ENCODE data around the gene KCND3.

Gene KCND3

DNA sequence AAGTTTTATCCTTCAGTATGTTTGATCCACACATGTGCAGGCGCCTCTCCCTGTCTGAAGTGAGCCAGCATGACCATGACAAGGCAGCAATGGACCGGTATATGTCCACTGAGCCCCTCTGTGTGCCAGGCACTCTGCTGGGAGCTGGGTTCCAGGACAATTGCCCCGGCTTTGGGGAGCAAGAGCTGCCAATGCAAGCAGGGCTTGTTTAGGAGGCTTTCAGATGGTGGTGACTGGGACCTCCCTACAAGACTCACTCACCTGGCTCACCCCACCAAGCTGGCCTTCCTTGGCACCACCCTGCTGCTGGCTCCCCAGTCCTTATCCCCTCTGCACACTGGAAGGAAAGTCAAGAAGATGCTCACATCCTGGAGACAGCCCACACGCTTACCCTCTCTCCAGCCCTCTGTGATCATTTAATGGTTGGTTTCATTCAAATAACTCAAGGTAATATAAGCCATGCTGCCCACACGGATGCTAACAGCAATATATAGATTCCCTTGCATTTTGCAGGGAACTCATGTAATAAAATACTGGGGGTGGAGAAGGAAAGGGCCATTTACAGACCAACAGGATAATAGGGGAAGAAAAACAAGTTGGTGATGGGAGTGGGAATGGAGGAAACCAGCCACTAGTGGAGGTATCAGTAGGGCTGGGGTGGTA lies 23.6 kb downstream of the KCND3 start:
- Histone ChIP-seq H3K9me3 (no peaks in the 10 kb centered on the region), H3K27ac (no peak overlapping the region), H3K4me1 (peaks cover 0 to 28% (median 5%) of the 10 kb centered on the region in 4 donors), H3K36me3 (no peaks in the 10 kb centered on the region), H3K4me3 (no peak overlapping the region), H3K27me3 (no peaks in the 10 kb centered on the region)
- intact Hi-C loops (cut with DNase I; ENCODE audit: low total_unique reads), result no loop called here
- no peak for DNase-seq
- TF ChIP-seq, protein P1, sequence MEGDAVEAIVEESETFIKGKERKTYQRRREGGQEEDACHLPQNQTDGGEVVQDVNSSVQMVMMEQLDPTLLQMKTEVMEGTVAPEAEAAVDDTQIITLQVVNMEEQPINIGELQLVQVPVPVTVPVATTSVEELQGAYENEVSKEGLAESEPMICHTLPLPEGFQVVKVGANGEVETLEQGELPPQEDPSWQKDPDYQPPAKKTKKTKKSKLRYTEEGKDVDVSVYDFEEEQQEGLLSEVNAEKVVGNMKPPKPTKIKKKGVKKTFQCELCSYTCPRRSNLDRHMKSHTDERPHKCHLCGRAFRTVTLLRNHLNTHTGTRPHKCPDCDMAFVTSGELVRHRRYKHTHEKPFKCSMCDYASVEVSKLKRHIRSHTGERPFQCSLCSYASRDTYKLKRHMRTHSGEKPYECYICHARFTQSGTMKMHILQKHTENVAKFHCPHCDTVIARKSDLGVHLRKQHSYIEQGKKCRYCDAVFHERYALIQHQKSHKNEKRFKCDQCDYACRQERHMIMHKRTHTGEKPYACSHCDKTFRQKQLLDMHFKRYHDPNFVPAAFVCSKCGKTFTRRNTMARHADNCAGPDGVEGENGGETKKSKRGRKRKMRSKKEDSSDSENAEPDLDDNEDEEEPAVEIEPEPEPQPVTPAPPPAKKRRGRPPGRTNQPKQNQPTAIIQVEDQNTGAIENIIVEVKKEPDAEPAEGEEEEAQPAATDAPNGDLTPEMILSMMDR (IDR thresholded peaks at IDR 0.05), result no peak

DNA sequence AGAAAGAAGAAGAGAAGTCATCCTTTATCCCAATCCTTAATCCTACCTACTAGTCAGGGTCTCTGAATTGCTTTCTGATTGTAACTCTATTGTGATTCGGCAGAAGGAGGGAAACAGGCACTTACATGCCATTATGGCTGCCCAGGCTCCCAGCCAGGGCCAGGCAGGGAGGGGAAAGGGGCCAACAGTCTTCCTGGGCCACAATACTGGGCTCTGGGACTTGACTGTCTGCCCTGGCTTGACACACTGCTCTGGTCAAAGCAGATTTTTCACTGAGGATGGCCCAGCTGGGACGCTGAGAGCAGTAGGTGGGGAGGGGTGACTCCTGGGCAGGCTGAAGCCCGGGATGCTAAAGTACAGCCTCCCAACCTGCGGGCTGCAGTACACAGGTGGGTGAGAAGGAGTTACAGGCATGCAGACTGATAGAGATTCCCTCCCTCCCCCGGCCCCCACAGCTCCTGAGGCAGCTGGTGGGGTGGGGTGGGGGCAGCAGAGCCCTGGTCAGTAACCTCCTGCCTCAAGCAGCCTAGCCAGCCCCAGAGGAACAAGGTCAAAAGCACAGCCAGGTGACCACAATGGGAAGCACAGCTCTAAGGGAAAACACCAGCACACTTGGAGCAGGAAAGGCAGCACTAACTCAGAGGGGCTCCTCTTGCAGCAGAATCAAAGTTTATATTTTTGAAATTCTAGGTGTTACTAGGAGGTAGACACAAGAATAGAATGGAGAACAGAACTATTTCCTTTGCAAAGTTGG lies 25.3 kb downstream of the KCND3 start:
- no peaks in the 10 kb centered on the region for H3K27me3 ChIP-seq
- H3K27ac ChIP-seq, result no peak overlapping the region
- H3K4me1 ChIP-seq, result peaks cover 0 to 28% (median 5%) of the 10 kb centered on the region in 4 donors

DNA sequence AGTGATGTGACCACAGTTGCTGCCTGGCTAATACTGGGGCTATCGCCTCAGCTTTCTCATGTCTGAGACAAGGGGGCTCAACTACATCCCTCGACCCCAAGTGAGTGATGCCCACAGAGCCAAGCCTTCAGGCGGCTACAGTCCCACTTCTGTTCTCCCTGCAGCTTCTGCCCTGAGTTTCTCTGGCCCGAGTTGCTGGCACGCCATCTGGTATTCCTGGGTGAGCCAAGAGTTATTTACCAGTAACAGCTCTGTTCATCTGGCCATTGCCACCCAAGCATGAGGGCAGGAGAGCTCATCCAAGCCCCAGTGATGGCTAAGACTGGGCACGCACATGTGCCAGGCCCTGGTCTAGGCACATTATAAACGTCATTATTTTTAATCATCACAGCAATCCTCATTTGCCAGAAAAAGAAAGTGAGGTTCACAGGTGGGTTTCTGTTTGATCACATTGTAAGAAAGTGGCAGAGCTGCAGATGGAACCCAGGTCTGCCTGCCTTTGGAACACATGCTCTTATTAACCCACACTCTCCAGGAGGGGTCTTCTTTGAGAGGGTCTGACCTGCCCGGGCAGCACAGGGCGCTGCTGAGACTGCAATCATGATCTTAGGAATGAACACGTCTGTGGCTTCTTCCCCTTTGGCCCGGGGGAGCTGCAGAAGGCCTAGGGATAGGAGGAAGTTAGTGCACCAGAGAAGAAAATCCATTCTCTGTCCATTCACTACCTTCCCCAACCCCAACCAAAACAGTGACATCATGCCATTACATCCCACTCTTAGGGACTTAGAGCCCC lies 27.5 kb downstream of the KCND3 start:
- Histone ChIP-seq H3K4me1 (peaks cover 0 to 7% (median 1%) of the 10 kb centered on the region in 4 donors), H3K4me3 (no peak overlapping the region), H3K36me3 (no peaks in the 10 kb centered on the region), H3K27me3 (no peaks in the 10 kb centered on the region), H3K27ac (no peak overlapping the region), H3K9me3 (no peaks in the 10 kb centered on the region)
- no peak for DNase-seq
- TF ChIP-seq, protein P1 (IDR thresholded peaks at IDR 0.05), result no peak
- intact Hi-C loops (cut with DNase I; ENCODE audit: low total_unique reads), result loop anchor here (5.0 kb wide), 1 partner anchor 1080 kb away; no protein-coding TSS in a partner anchor

More for the DNA sequence above, 25.3 kb downstream of the KCND3 start:
- Histone ChIP-seq H3K4me3 (no peak overlapping the region), H3K36me3 (no peaks in the 10 kb centered on the region), H3K9me3 (no peaks in the 10 kb centered on the region)
- no peak for DNase-seq
- TF ChIP-seq, protein P1 (IDR thresholded peaks at IDR 0.05), result no peak
- intact Hi-C loops (cut with DNase I; ENCODE audit: low total_unique reads), result loop anchor here (5.0 kb wide), 1 partner anchor 1078 kb away; no protein-coding TSS in a partner anchor

DNA sequence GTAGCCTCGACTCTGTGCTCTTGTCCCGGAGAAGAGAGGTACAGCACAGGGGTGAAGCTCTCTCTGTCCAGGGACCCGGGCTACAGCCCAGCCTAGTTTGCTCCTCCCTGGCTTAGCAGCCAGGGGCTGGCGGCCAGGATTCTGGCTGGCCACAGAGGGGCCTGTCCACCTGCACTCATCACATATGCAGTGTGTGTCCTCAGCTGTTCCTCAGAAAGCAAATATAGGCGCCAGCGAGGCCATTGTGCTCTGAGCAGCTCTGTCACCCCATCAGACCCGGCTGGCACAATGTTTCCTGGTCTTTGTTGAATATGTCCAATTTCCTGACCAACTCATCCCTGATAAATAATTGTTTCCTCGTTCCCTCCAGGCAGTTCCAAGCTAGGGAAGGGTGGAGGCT lies 28.5 kb downstream of the KCND3 start:
- H3K4me3 ChIP-seq, result no peak overlapping the region
- H3K27me3 ChIP-seq, result no peaks in the 10 kb centered on the region
- no peak overlapping the region for H3K27ac ChIP-seq
- intact Hi-C loops (cut with DNase I; ENCODE audit: low total_unique reads), result loop anchor here (5.0 kb wide), 1 partner anchor 1081 kb away; no protein-coding TSS in a partner anchor
- no peaks in the 10 kb centered on the region for H3K36me3 ChIP-seq
- peaks cover 0 to 7% (median 1%) of the 10 kb centered on the region in 4 donors for H3K4me1 ChIP-seq
- no peak for DNase-seq
- no peaks in the 10 kb centered on the region for H3K9me3 ChIP-seq
- TF ChIP-seq, protein P1 (IDR thresholded peaks at IDR 0.05), result no peak

DNA sequence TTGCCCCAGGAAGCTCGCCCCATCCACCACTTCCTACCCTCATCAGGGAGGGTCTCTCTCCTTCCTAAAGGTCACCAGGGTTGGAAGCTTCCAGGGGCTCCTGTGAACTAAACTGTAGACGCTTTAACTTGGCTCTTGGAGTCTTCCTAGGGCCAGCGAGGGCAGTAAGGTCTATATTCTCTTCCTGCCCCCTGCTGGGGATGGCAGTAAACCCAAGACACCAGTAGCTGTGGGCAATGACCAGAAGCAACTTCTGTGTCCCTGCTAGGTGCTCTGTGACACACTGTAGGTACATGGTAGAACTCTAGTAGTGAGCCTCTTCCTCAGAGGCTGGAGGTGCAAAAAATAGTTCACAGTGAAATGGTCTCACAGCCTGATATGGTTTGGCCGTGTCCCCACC lies 30.0 kb downstream of the KCND3 start:
- H3K36me3 ChIP-seq, result no peaks in the 10 kb centered on the region
- intact Hi-C loops (cut with DNase I; ENCODE audit: low total_unique reads), result no loop called here
- no peak overlapping the region for H3K27ac ChIP-seq
- TF ChIP-seq, protein P1 (IDR thresholded peaks at IDR 0.05), result no peak
- DNase-seq, result no peak
- no peak overlapping the region for H3K4me3 ChIP-seq
- peaks cover 0 to 6% (median 0%) of the 10 kb centered on the region in 4 donors for H3K4me1 ChIP-seq
- no peaks in the 10 kb centered on the region for H3K9me3 ChIP-seq
- H3K27me3 ChIP-seq, result no peaks in the 10 kb centered on the region
